ENCODE data around the gene TRIP13. TPM values are rescaled to one million over a fixed set of nuclear protein-coding genes. Genes with fewer than 3 reads are reported as not detected.
"Not testable (repeated sequence)": the region's sequence is repeated elsewhere in the genome, so short reads cannot be mapped to it uniquely, and the experiment has no call there.

TRIP13 gene
- polyA plus RNA-seq, 10 donors, result 6.5 to 14.2 (median 8.6) TPM

DNA sequence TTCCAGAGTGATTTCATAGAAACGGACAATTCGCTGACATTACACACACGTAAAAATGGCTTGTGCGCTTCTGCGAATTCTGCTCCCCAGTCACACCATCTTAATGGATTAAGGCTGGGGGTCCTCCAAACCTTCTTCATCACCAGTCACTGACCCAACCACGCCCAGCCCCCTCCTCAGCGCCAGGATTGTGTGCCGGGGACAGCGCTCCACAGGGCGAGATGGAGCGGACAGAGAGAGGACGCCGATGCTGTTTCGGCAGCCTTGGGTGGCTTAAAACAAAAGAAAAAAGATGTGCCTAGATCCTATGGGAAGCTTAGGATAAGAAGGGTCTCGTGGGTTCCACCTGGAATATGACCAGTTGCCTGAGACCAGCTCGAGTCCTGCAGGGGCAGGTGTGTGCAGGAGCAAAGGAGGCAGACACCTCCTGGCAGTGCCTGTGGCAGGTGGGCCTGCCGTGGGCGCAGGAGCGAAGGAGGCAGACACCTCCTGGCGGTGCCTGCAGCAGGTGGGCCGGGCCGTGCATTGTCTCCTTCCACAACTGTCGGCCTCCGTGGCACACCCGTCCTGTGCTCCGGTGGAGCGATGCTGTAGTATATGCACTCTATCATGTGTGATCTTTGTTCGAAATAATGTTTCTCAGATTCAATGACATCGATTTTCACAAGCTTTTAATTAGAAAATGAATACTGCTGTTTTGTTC lies 20.9 kb upstream of the TRIP13 start:
- no peak for DNase-seq

DNA sequence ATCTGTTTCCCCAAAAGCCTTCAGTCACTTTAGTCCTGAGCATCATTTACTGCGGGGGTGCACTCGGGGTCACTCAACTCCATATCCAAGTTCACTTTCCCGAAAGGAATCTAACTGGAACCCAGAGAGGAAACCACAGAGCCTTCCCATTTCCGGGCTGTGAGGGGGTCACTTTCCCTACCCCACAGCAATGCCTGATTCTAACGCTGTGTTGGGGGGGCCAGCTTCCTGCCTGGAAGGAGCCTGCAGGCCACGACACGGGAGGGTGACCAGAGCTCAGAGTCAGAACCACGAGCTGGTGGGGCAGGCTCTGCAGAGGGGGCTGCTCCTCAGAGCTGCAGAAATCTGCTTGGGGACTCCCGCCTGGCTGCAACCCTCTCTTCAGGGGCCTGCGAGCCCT lies 20.4 kb upstream of the TRIP13 start:
- DNase-seq, result no peak

DNA sequence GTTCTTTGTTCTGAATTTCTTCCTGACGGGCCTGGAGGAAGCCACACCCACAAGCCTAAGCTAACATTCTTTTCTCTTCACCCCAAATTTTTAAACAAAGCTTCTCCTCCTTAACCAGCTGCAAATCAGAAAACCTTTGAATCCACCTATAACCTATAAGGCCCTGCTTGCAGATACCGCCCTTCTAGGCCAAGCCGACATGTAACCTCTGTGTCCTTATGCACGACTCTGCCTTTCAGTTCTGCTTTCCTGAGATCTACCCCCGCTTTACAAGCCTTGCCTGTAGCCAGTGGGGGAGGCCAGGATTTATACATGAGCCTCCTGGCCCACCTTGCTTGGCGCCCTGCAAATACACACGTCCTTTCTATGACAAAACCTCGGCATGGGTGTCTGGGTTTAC lies 19.4 kb upstream of the TRIP13 start:
- no peak for DNase-seq

DNA sequence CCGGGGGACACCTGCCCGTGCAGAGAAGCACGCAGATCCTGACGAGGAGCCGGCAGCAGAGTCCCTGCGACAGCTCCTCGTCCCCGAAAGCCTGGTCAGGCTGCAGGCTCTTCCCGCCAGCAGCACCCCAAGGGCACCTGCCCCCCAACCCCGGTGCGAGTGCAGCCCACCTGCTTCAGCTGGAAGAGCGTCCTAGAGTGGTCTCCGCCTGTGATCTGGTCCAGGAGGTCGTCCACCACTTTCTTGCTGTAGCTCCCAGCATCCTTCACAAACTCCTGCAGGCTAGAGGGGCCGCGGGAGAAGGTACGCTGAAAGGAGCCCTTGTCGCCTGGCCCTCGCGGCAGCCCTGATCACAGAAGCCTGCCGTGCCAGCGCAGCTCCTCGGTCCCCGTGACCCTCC lies 16.8 kb upstream of the TRIP13 start:
- no peak for DNase-seq

DNA sequence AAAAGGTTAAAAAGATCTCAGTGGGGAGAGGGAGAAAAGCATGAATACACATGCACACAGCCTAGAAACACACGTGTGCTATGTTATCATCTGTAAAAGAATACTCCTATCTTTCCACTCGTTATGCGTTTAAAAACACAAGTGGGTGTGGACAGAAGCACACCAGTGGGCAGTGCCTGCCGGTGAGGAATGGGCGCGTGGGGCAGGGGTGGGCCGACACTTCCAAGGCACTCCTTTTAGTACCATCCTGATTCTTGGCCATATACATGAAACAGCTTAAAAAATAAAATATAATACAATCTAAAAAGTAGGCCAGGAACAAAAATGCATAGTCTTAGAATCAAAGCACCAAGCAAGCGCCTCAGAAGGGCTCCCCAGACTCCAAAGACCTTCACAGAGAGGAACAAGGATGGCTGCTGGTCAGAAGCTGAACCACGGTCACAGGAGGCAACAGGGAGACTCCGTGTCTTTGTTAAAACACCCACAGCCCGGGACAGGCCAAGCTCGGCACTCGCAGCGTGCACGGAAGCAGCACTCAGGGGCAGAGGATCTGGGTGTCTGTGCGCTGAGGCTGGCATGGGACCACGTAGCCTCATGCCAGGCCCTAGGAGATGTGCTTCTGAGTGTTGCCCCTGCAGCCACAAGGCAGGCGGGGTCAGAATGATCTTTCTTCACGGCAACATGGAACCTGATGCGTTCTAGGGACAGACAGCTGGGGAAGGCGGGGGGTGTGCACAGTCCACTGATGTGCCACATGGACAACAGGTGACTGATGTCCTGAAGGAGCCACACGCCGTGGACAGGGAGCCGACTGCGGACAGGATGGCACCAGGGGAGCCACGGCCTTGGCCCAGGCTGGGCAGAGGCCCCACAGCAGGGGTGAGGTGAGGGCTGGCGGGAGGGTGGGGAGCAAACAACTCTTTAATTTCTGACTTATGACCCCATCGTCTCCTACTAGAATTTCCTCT lies 16.0 kb upstream of the TRIP13 start:
- DNase-seq, result no peak

DNA sequence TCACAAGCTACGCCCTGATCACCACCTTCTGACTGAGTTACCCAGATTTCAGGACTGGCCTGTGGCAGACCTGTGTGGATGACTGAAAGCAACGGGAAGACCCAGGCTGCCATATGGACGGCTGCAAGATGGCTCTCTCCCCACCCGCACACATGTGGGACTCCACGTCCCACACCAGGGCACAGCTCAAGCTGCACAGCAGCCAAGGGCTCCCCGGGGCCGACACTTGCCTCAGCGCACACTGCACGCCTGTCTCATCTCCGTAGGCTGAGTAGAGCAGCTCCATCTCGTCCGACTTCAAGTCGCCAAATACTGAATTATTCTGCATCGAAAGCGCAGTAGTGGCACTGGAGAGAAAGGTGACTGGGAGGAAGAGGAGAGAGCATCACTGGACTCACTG lies 14.6 kb upstream of the TRIP13 start:
- no peak for DNase-seq

DNA sequence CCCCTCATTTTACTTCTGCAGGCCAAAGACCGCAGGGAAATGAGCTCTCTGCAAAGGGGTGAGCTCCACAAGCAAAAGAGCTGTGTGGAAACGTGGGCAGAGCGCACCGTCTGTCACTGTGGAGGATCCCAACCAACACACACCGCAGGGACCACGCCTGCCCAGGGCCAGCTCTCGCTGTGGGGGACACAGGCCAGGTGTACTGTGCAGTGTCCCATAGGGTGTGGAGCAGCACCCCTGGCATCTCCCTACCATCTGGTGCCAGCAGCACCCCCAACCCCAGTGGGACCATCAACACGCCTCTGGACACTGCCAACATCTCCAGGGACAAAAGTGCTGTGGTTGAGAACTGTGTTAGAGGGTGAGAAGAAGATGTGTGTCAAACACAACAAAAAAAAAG lies 14.0 kb upstream of the TRIP13 start:
- DNase-seq, result not testable (repeated sequence)

DNA sequence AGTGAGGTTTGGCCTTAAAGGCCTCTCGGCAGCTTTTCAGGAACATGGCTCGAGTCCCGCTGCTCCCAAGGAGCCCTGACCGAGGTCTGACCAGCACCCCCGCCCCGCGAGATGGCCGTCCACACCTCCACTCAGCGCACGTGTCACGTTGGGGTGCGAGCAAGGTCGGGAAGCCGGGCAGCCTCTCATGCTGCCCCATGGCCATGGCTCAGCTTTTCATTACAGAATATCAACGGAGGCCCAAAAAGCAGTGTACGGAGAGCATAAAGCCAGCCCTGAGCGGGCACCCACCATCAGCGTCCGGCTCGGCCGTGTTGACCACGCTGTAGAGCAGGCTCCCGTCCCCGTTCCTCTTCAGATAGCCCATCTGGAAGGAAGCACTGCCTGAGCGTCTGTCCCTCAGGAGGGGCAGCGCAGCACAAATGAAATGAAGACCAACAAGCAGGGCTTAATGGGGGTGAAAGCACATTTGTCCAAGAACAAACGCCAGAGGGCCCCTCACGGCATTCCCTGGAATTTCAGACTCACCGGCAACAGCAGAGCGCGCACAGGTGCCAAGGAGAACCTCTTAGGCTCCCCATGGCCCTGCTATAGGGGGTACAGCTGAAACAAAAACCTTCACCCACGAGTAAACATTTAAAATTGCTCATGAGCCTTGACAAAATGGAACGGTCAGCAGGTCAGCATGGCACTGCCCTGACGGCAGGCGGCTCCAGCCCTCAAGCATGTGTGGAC lies 11.7 kb upstream of the TRIP13 start:
- no peak for DNase-seq

DNA sequence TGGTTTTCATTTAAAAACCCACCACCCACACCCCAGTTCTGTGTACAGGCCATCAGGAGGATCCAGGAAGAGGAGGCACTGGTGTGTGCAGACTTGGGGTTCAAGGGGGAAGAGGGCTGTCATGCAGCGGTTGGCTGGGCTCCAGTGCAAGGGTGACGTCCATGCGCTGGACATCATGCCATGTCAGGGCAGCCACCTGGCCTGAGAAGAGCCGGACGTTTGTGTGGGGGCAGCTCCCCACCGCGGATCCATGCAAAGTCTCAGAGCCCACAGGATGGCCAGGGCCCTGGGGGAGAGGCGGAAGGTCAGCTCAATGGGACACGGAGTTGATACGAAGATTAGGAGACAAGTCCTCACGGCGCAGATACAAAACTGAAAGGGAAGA lies 11.1 kb upstream of the TRIP13 start:
- no peak for DNase-seq

DNA sequence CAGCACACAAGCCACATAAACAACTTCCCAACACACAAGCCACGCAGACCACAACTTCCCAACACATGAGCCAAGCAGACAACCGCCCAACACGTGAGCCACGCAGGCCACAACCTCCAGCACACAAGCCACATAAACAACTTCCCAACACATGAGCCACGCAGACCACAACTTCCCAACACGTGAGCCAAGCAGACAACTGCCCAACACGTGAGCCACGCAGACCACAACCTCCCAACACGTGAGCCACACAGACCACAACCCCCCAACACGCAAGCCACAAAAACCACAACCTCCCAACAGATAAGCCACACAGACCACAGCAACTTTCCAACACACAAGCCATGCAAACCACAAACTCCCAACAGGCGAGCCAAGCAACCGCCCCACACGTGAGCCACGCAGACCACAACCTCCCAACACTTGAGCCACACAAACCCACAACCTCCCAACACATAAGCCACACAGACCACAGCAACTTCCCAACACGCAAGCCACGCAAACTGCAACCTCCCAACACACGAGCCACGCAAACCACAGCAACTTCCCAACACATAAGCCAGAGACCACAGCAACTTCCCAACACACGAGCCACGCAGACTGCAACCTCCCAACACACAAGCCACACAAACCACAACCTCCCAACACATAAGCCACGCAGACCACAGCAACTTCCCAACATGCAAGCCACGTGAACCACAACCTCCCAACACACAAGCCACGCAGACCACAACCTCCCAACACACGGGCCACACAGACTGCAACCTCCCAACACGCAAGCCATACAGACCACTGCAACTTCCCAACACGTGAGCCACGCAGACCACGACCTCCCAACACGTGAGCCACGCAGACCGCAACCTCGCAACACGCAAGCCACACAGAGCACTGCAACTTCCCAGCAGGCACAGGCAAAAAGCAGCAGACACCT lies 10.2 kb upstream of the TRIP13 start:
- DNase-seq, result no peak

DNA sequence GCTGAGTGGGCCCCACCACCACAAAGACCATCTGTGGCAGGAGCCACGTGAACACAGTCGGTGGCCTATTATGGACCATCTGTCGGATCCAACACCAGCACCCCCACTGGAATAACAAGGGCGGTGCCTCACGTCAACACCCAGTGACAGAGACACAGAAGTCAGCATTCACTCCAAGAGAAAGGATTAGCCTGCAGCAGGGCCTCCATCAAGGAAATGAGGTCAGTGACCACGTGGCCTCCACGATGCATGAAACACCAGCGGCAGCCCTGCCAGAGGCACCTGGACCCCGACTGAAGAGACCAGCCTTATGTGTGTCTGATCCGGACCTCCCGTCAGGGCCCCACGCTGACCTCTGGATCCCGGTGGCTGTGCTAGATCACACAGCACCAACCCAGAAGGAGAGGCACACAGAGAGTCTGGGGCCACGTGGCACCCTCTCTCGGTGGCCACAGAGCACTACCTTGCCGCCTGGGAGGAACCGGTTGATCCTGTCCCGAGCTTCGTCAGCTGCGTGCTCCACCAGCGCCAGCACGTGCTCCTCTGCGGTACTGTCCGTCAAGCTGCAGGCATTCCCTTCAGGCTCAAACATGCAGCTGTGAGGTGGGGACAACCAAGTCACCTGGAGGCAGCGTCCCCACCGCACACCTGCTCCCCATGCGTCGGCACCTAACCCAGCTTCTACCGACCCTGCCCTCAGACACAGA lies 9.1 kb upstream of the TRIP13 start:
- no peak for DNase-seq

DNA sequence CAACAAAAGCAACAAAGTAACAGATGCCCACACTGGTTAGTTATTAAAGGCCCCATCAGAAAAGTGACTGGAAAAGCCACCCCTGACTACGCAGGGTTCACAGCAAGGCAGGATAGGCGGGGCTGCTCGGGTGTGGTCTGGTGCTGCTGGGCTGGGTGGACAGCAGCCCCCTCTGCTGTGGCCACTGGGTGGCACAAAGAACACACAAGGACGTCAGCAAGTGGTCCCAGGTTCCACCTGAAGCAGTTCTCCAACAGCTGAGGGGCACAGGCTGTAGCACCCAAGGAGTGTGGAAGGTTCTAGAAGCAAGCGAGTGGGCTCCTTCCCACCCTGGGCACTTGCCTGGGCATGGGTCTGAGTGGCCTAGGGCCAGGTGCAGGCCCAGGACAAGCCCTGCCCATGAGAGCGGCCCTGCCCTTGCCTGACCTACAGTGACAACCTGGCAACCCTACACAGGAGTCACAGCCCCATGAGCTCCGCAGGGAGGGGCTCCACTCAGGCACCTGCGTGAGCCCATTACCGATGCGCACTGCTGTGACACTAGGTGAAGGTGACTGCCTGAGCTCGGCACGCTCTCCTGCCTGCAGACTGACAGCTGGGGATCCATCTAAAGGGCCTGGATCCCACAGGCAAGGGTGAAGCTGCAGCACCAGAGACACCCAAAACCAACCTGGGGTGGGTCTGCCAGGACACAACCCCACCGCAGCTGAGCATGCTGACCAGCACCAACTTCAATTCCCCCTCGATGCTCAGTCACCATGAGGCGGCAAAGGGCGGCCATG lies 8.1 kb upstream of the TRIP13 start:
- no peak for DNase-seq

DNA sequence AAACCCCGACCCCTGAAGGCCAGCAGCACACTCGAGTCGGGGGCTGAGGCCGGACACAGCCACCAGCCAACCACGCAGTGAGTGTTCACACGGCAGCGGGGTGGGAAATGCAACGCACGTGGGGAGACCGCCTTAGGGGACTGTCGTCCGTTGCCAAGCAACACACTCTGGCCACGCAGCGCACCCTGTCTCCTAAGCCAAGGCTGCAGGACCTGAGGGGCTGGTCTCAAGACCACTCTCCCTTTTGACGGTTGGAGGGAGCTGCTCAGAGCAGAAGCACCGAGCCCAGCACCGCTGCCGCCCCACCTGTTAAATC lies 7.6 kb upstream of the TRIP13 start:
- no peak for DNase-seq

DNA sequence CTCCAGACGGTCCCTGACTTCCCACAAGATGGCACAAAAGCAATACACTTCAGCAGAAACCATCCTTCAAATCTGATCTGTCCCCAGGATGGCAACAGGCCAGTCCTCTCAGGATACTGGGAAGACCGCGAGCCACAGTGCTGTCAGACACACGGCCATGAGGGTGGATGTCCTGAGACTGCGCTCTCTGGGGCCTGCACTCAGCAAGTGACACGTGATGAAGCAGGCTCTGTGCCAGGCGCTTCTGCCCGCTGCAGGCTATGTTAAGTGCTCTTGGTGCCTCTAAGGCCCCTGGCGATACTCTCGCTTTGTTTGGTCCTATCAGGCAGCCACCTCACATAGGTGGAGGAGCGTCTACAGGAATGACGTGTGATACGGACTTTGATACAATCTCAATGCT lies 7.2 kb upstream of the TRIP13 start:
- DNase-seq, result no peak

DNA sequence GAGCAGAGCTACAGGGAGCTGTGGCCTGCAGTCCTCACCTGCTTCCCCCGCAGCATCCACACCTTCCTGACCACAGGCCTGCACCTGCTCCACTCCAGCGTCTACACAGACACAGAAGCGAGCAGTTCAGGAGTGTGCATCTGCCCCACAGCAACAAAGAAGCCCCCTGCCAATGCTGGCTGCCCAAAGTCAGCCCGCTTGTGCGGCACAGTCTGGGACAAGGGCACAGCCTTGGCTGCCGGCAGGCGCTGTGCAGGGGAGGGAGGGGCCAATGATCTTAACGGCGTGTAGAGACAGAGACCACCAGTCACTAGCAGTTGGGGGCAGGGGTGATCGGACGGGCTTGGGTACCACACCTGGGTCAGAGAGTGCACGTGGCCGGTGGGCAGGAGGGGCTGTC lies 6.6 kb upstream of the TRIP13 start:
- no peak for DNase-seq

DNA sequence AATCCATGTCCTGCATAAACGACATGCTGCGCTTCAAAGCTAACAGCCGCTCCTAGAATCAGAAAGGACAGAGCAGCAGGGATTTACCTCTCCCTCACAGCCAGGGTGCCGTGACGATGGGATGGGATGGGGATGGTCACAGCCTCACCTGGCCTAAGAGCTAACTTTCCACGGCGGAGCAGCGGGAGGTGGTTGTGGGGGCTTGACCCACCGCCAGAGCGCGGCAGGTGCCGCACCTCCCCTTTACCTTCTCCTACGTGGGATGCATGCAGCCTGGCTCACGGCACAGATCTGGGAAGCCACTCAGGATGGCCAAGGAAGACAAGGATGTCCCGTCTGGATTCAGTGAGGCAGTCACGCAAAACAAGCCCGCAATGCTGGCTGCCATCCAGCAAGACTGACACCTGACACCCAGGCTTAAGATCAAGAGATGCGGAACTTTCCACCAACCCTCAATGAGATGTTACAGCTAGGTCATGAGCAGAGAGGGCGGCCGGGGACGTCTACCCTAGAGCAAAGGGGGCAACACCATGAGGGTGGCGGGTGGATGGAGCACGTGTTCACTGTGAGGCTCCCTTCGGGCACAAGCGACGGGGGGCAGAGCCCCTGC lies 5.9 kb upstream of the TRIP13 start:
- DNase-seq, result no peak

DNA sequence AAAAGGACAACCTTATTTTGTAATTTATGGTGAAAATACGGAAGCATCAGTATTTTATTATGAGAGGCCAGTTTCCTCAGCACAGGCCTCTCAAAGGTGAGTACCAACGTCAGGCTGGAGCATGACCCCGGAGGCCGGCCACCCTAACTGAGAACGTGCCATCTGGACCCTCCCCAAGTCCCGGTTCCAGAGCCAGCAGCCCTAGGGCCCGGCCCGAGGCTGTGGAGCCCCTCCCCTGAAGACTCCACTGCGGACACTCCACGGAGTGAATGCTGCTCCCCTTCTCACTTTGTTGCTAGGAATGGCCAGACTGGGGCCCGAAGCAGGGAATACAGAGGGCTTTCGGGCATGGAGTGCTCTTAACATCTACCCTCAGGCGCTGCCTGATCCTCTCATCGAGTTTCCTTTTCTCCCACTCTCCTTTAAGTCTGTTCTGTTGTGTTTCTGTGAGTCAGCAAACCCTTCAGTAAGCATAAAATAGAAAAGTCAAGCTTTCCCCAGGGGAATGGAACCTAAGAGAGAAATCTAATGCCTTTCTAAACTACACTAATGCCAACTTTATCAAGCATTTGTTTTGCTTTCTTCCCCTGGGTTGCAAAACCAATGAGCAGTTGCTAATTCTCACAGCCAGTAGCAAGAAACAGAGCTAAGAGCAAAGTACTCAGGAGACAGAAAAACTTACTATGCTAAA lies 4.6 kb upstream of the TRIP13 start:
- no peak for DNase-seq

DNA sequence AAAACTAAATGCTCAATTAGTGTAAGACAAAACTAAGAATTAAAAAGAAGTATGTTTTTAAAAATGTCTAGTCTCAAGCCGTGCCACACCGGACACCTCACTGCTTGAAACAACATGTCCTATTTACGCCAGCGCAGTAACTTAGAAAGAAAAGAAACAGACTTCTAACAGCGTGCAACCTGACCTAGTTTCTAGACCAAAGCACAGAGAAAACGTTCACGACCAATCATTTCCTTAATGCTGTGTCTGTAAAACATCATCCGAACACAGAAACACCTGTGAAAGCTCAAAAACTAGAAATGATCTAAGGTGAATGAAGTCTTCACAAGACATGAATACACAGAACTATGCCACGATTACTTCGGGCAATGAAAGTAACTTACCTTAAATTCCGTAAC lies 4.0 kb upstream of the TRIP13 start:
- no peak for DNase-seq

DNA sequence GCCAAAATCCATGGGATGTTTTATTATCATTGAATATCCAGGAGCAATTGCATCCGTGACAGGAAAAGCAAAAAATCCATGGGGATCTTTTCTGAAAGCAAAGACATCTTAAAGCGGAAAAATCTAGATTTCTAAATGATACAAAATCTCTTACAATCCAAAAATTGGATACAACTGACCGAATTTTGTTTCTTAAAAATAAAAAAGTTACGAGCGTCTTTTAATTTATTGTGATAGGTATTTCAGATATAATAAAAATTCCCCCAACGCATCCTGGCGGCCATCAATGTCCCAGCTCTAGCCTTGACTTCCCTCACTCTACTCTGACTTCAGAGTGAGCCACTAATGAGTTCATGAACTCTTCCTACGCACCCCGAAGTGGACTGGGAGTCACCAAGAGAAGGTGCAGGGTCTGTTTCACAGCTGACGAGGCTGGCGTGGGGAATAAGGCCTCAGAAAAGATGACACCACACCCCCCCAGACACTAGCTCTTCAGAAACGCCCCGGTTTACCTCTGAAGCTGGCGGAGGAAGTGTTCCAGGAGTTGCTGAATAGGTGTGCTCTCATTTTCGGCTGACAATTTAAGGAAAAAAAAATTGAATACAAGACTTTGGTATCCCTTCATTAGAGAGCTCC lies 3.5 kb upstream of the TRIP13 start:
- no peak for DNase-seq

Data from muscle of back (tissue), 11 donors.